Activated effector memory CD4-positive, alpha-beta T cell treated with anti-CD3 and anti-CD28 coated beads, Interleukin-2, amount 50 U/mL, for 16 hours (primary cell): ENCODE measurements around the gene PTK7.
"Not testable (repeated sequence)": the region's sequence is repeated elsewhere in the genome, so short reads cannot be mapped to it uniquely, and the experiment has no call there.

Source experiments
- DNase-seq: peaks from one replicate; pipeline ENCODE4 v3.0.0-alpha.2; 2020

PTK7 gene

GRCh38 chr6:43120944-43121913 lies 45.1 kb downstream of the PTK7 start:
- DNase-seq: no peak

DNA sequence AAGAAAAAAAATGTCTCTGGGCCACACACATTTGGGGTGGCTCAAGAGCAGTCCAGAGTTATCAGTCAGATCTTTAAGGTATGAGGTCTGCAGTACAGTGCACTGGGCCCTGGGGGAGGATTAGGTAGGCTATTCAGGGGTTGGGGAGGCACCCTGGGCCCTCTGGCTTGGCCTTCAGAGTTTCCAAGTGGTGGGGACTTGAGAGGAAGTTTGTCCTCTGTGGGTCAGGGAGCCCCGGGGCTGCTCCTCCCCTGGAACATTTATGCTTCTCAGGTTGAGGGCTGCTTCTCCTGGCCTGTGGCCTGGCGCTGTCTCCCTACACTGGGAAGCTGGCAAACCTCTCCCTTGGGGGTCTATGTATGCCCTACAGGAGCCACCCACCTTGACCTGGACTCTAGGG lies 46.0 kb downstream of the PTK7 start:
- no peak for DNase-seq

DNA sequence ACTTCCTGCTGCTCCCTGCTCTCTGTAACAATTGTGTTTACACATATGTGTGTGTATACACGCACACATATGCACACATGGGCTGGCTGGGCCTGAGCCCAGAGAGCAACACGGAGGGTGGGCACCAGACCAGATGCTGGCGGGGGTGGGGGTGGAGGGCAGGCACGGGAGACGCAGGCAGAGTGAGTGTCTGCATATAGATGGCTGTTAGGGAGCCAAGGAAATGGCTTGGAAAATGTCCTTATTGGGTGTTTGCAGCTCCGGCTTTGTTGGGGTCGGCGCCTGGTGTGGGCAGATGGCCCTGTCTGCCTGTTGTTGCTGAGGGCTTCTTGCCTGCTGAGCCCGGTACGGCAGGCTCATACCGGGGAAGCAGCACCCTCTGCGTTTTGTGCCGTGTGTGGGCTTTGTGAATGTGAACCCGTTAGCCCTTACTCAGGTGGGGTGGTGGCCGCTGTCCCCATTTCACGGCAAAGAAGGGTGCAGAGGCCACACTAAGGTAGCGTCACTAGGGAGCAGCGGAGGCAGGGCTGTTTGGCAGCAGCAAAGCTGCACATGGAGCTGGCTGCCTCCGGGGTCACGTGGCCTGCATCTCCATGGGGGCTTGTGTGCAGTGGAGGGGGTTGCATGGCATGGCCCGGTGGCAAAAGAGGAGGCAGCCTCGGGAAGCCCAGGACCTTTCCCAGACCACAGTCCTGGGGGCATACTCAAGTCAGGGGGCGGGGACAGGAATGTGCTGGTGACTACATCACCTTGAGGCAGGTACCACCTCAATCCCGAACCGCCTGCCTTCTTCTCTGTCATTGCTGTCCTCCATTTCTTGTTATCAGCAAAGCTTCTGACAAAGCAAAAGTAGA lies 47.6 kb downstream of the PTK7 start:
- DNase-seq: no peak

GRCh38 chr6:43124481-43124880 lies 48.4 kb downstream of the PTK7 start:
- no peak for DNase-seq

DNA sequence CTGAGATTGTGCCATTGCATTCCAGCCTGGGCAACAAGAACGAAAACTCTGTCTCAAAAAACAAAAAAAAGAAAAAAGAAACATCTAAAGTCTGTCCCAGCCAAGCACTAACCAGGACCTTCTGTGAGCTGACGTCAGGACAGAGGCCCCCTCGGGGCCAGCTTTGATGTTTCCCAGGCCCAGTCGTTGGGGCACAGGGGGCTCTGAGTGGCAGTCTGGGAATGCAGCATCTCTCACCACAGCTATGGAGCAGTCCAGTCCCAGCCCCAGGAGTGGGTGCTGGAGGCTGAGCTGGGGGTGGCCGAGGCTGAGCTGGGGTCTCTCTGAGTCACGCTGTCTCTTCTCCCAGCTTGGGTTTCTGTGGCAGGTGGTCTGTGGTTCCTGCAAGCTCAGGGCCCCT lies 49.0 kb downstream of the PTK7 start:
- DNase-seq: no peak

GRCh38 chr6:43125555-43125954 lies 49.4 kb downstream of the PTK7 start:
- DNase-seq: no peak

- DNase-seq: no peak
Measured at GRCh38 chr6:43127180-43127579, 51.1 kb downstream of the PTK7 start.

GRCh38 chr6:43127877-43128276 lies 51.8 kb downstream of the PTK7 start:
- no peak for DNase-seq

DNA sequence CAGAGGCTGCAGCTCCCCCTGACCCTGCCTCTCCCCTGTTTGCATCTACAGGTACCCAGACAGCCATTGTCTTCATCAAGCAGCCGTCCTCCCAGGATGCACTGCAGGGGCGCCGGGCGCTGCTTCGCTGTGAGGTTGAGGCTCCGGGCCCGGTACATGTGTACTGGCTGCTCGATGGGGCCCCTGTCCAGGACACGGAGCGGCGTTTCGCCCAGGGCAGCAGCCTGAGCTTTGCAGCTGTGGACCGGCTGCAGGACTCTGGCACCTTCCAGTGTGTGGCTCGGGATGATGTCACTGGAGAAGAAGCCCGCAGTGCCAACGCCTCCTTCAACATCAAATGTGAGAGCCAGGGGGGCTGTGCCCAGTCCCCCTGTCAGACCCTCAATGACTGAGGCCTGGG lies 52.8 kb downstream of the PTK7 start:
- no peak for DNase-seq

GRCh38 chr6:43129434-43130194 lies 53.5 kb downstream of the PTK7 start:
- no peak for DNase-seq

DNA sequence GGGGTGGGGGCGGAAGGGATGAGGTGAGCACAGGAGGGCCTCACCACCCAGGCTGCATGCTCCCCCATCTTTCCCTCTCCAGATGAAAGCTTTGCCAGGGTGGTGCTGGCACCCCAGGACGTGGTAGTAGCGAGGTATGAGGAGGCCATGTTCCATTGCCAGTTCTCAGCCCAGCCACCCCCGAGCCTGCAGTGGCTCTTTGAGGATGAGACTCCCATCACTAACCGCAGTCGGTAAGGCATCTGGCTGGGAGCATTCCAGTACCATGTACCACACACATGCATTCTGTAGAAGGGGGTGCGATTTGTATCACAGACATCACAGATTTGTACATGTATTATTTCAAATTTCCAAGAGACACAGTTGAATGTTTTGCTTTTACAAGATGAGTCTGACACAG lies 54.3 kb downstream of the PTK7 start:
- no peak for DNase-seq

- not testable (repeated sequence) for DNase-seq
Measured at GRCh38 chr6:43131379-43131778, 55.3 kb downstream of the PTK7 start.

GRCh38 chr6:43138267-43138666 lies 62.2 kb downstream of the PTK7 start:
- DNase-seq: no peak

GRCh38 chr6:43139973-43140372 lies 63.9 kb downstream of the PTK7 start:
- DNase-seq: not testable (repeated sequence)

GRCh38 chr6:43141644-43142043 lies 65.5 kb downstream of the PTK7 start:
- DNase-seq: no peak

DNA sequence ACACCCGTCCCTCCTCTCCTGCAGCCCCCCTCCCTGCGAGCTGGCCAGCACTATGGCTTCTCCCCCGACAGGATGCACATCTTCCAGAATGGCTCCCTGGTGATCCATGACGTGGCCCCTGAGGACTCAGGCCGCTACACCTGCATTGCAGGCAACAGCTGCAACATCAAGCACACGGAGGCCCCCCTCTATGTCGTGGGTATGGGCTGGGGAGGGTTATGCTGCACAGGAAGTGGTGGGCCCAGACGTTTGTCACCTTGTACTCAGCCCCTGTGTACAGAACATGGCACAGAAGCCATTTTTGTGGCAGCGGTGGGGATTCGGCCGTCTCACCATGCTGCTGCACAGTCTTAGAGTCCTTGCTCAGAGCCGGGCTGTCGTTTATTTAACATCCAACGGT lies 66.0 kb downstream of the PTK7 start:
- DNase-seq: no peak

DNA sequence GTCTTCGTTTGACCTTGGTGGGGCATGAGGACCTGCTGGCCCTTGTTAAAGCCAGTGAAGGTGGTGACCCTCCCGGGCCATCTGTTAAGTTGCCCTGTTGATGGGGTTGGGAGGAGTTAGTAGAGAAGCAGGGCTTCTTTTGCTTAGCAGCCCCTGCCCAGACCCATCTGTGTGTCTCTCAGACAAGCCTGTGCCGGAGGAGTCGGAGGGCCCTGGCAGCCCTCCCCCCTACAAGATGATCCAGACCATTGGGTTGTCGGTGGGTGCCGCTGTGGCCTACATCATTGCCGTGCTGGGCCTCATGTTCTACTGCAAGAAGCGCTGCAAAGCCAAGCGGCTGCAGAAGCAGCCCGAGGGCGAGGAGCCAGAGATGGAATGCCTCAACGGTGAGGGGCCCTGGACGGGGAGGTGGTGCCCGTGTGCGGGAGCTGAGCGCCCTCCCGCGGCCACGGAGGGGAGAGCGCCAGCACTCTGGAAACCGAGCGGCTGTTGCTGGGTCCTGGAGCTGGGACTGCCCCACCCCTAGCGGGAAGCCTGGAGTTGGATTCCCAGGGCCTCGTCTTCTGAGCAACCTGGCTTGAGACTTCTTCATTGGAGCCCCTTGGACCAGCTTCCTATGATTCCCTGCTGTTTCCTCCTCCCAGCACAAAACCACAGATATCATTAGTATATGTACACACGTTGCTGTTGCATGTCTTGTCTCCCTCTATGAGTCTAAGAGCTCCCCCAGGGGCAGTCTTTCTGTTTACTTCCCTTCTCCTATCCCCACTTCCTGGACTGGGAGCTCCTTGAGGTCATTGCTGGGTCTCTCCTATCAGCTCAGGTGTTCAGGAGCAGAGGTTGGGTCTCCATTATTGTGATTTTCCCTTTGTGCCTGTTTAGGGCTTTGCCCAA lies 67.4 kb downstream of the PTK7 start:
- peak; percentile 87 for DNase-seq

DNA sequence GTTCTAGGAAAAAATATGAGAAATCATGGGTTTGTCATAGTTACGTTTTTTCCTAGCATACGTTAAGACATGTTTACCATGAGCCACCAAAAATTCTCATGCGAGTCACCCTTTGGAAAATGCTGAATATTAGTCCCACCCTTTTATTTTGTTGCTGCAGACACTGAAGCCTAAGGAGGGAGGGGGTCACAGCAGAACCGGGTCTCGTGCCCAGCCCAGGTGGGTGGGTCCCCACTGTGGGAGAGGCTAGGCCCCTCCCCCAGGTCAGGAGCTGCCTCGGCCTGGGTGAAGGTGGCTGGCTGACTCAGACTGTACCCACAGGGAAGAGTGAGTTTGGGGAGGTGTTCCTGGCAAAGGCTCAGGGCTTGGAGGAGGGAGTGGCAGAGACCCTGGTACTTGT lies 68.8 kb downstream of the PTK7 start:
- DNase-seq: no peak

DNA sequence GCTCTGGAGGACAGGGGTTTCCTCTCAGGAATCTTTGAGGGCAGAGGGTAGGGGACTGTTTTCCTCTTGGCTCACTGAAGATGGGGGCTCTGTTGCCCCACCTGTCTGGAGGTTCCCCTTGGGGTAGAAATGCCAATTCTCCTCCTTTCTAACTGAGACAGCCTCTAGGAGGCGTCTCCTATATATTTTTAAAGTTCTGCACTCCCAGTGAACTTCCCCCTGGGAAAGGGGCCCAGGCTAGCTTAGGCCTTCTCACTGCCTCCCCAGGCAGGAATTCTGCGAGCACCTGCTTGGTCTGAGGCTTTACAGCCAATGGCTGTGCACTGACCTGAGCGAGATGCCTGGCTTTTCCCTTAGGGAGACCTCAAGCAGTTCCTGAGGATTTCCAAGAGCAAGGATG lies 70.1 kb downstream of the PTK7 start:
- DNase-seq: no peak

DNA sequence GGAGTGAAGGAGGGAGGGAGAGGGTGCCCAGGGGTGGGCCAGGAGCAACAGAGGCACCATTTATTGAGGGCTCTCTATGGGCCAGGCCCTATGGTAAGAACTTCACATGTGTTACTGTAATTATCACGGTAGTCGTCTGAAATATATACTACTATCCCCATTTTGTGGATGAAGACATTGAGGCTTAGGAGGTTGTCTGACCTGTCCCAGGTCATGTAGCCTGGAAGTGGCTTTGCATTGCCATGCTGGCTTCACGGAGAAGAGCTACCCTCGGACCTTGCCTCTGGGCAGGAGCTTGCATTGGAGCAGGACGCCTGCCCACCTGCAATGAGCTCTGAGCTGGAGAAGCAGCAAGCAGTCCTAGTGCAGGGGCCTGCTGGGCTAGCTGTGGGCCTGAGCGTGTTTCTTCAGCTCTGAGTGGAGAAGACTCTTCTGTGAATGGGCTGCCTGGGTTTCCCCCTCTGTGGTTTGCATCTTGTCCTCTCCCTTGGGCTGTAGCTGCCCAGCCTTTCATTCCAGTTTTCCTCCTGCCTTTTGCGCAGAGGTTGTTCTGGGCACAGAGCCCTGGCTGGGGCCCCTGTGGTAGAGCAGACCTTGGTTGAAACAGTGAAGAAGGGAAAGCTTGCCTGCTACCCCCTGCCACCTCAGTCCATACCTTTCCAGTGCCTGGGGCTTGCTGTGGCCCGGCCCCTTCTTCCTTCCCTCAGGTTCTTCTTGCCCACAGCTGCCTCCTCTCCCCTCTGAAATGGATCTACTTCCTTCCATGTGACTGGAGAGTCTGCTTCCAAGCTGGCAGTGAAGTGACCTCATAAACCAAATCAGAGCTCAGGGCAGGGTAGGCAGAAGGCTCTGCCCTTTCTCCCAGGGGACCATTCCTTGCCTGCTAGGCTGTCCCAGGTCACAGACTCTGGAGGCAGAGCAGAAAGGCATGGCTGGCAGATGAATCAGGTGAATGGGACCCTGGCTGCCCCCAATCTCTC lies 70.9 kb downstream of the PTK7 start:
- DNase-seq: no peak
